ENCODE measurements around the gene IGF1R. TPM values are rescaled to one million over a fixed set of nuclear protein-coding genes. Genes with fewer than 3 reads are reported as not detected.

IGF1R gene
- total and polyA plus RNA-seq, 2 of the 13 experiments (the other 11 are each of a cell fraction or from before 2014, with no cell fraction given), result 15.9 to 18.4 TPM

DNA sequence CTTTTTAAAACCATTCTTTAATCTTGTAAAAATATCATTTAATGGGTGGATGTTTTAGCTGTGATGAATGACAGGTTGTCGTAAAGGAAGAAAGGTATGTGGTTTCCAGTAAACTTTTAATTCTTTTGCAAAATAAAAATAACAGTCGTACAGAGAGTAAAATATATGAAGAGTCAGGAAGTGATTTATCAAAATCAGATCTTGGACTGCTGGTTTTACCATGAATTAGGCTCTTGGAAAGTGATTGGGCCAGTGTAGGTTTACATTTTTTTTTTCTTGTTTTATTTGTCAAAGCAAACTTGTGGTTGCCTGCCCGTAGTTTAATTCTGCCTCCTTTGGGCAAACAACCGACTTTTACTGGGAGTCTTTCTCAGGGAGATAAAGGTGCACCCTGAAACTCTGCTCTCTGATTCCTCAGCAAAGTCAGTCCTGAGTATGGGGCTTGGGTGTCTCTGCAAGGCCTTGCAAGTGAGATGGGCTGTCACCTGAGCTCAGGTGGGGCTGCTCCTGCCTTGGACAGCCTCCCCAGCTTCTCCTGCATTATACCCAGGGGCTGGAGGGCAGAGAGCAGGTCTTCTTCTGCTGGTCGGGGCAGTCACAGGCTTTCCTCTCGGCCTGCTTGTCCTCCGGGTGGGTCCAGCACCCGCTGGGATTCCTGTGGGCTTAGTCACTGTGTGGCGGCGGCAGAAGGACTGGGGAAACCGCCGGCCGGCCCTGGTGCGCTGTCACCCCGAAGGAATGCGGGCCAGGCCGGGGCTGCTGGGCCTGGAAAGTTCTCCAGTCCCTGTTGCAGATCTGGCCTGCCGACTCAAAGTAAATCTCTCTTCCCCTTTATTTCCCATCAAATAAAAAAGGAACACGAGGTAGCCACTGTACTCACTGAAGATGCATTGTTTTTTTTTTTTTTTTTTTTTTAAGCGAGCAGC is 79.0 kb downstream of the IGF1R start (continued):
- no peak for TF ChIP-seq PCBP1 (IDR thresholded peaks at IDR 0.05; ENCODE audit: borderline replicate concordance, low read depth, low read length)
- TF ChIP-seq, protein P1, sequence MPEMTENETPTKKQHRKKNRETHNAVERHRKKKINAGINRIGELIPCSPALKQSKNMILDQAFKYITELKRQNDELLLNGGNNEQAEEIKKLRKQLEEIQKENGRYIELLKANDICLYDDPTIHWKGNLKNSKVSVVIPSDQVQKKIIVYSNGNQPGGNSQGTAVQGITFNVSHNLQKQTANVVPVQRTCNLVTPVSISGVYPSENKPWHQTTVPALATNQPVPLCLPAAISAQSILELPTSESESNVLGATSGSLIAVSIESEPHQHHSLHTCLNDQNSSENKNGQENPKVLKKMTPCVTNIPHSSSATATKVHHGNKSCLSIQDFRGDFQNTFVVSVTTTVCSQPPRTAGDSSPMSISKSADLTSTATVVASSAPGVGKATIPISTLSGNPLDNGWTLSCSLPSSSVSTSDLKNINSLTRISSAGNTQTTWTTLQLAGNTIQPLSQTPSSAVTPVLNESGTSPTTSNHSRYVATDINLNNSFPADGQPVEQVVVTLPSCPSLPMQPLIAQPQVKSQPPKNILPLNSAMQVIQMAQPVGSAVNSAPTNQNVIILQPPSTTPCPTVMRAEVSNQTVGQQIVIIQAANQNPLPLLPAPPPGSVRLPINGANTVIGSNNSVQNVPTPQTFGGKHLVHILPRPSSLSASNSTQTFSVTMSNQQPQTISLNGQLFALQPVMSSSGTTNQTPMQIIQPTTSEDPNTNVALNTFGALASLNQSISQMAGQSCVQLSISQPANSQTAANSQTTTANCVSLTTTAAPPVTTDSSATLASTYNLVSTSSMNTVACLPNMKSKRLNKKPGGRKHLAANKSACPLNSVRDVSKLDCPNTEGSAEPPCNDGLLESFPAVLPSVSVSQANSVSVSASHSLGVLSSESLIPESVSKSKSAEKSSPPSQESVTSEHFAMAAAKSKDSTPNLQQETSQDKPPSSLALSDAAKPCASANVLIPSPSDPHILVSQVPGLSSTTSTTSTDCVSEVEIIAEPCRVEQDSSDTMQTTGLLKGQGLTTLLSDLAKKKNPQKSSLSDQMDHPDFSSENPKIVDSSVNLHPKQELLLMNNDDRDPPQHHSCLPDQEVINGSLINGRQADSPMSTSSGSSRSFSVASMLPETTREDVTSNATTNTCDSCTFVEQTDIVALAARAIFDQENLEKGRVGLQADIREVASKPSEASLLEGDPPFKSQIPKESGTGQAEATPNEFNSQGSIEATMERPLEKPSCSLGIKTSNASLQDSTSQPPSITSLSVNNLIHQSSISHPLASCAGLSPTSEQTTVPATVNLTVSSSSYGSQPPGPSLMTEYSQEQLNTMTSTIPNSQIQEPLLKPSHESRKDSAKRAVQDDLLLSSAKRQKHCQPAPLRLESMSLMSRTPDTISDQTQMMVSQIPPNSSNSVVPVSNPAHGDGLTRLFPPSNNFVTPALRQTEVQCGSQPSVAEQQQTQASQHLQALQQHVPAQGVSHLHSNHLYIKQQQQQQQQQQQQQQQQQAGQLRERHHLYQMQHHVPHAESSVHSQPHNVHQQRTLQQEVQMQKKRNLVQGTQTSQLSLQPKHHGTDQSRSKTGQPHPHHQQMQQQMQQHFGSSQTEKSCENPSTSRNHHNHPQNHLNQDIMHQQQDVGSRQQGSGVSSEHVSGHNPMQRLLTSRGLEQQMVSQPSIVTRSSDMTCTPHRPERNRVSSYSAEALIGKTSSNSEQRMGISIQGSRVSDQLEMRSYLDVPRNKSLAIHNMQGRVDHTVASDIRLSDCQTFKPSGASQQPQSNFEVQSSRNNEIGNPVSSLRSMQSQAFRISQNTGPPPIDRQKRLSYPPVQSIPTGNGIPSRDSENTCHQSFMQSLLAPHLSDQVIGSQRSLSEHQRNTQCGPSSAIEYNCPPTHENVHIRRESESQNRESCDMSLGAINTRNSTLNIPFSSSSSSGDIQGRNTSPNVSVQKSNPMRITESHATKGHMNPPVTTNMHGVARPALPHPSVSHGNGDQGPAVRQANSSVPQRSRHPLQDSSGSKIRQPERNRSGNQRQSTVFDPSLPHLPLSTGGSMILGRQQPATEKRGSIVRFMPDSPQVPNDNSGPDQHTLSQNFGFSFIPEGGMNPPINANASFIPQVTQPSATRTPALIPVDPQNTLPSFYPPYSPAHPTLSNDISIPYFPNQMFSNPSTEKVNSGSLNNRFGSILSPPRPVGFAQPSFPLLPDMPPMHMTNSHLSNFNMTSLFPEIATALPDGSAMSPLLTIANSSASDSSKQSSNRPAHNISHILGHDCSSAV (CRISPR knock-in tag; IDR thresholded peaks at IDR 0.05; ENCODE audit: borderline replicate concordance), result no peak
- TF ChIP-seq ZNF839 (CRISPR knock-in tag; IDR thresholded peaks at IDR 0.05; ENCODE audit: borderline replicate concordance), result no peak
- TF ChIP-seq ZNF761 (CRISPR knock-in tag; conservative IDR thresholded peaks at IDR 0.05), result no peak
- TF ChIP-seq ZNF737 (CRISPR knock-in tag; IDR thresholded peaks at IDR 0.05; ENCODE audit: borderline replicate concordance), result no peak
- TF ChIP-seq ZNF251 (CRISPR knock-in tag; IDR thresholded peaks at IDR 0.05), result no peak
- no peak for TF ChIP-seq KDM4B (CRISPR knock-in tag; IDR thresholded peaks at IDR 0.05)
- TF ChIP-seq, protein P2, sequence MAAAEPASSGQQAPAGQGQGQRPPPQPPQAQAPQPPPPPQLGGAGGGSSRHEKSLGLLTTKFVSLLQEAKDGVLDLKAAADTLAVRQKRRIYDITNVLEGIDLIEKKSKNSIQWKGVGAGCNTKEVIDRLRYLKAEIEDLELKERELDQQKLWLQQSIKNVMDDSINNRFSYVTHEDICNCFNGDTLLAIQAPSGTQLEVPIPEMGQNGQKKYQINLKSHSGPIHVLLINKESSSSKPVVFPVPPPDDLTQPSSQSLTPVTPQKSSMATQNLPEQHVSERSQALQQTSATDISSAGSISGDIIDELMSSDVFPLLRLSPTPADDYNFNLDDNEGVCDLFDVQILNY (CRISPR knock-in tag; conservative IDR thresholded peaks at IDR 0.05), result no peak
- TF ChIP-seq KLF16 (CRISPR knock-in tag; IDR thresholded peaks at IDR 0.05), result peak in 1 of 2 experiments; percentile 28; a peak in 1 of 4 replicates
- TF ChIP-seq SMAD3 (CRISPR knock-in tag; IDR thresholded peaks at IDR 0.05), result peak; percentile 17; the same call in 1 of the 2 replicates
- TF ChIP-seq, protein P3, sequence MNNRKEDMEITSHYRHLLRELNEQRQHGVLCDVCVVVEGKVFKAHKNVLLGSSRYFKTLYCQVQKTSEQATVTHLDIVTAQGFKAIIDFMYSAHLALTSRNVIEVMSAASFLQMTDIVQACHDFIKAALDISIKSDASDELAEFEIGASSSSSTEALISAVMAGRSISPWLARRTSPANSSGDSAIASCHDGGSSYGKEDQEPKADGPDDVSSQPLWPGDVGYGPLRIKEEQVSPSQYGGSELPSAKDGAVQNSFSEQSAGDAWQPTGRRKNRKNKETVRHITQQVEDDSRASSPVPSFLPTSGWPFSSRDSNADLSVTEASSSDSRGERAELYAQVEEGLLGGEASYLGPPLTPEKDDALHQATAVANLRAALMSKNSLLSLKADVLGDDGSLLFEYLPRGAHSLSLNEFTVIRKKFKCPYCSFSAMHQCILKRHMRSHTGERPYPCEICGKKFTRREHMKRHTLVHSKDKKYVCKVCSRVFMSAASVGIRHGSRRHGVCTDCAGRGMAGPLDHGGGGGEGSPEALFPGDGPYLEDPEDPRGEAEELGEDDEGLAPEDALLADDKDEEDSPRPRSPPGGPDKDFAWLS (CRISPR knock-in tag; IDR thresholded peaks at IDR 0.05; ENCODE audit: borderline replicate concordance), result no peak
- TF ChIP-seq FOXA3 (CRISPR knock-in tag; IDR thresholded peaks at IDR 0.05), result peak; percentile 34
- TF ChIP-seq POLR2A (IDR thresholded peaks at IDR 0.05; ENCODE audit: insufficient read depth in 1 of 2, low read depth in 2 of 2, low read length in 2 of 2), result no peak
- no peak for TF ChIP-seq ZNF879 (CRISPR knock-in tag; IDR thresholded peaks at IDR 0.05)
- TF ChIP-seq SRY (CRISPR knock-in tag; IDR thresholded peaks at IDR 0.05), result no peak
- TF ChIP-seq NFIB (CRISPR knock-in tag; IDR thresholded peaks at IDR 0.05; ENCODE audit: borderline replicate concordance), result no peak
- no peak for TF ChIP-seq ZSCAN12 (CRISPR knock-in tag; IDR thresholded peaks at IDR 0.05)
- no peak for TF ChIP-seq ZNF567 (CRISPR knock-in tag; IDR thresholded peaks at IDR 0.05; ENCODE audit: borderline replicate concordance)
- no peak for TF ChIP-seq ZSCAN30 (CRISPR knock-in tag; IDR thresholded peaks at IDR 0.05)
